ENCODE measurements around the gene C19orf67.
"Not testable (repeated sequence)": the region's sequence is repeated elsewhere in the genome, so short reads cannot be mapped to it uniquely, and the experiment has no call there.

The C19orf67 gene

GRCh38 chr19:14059093-14059480, 26.5 kb downstream of the C19orf67 start:
- no peak for DNase-seq (ENCODE audit: insufficient read length, low spot score)
- no peak for FAIRE-seq

GRCh38 chr19:14058182-14059092, 27.1 kb downstream of the C19orf67 start:
- no peak for FAIRE-seq

GRCh38 chr19:14056741-14057356, 28.7 kb downstream of the C19orf67 start:
- no peak for FAIRE-seq
- DNase-seq (ENCODE audit: insufficient read length, low spot score) = no peak

More at GRCh38 chr19:14058182-14059092, 27.1 kb downstream of the C19orf67 start:
- DNase-seq (ENCODE audit: insufficient read length, low spot score) = no peak

GRCh38 chr19:14056069-14056666, 29.4 kb downstream of the C19orf67 start:
- FAIRE-seq = no peak

GRCh38 chr19:14055396-14055795, 30.2 kb downstream of the C19orf67 start:
- FAIRE-seq (no peak), DNase-seq (ENCODE audit: insufficient read length, low spot score) (no peak)

More at GRCh38 chr19:14056069-14056666, 29.4 kb downstream of the C19orf67 start:
- no peak for DNase-seq (ENCODE audit: insufficient read length, low spot score)

- DNase-seq (ENCODE audit: insufficient read length, low spot score) (no peak), FAIRE-seq (no peak)
Measured at GRCh38 chr19:14054721-14055120, 30.9 kb downstream of the C19orf67 start.

GRCh38 chr19:14054099-14054498, 31.5 kb downstream of the C19orf67 start:
- DNase-seq (ENCODE audit: insufficient read length, low spot score) = no peak
- no peak for FAIRE-seq

- DNase-seq (ENCODE audit: insufficient read length, low spot score) (no peak), FAIRE-seq (no peak)
Measured at GRCh38 chr19:14053500-14053899, 32.1 kb downstream of the C19orf67 start.

- FAIRE-seq = no peak
- no peak for DNase-seq (ENCODE audit: insufficient read length, low spot score)
Measured at GRCh38 chr19:14053032-14053431, 32.6 kb downstream of the C19orf67 start.

GRCh38 chr19:14052470-14052869, 33.1 kb downstream of the C19orf67 start:
- FAIRE-seq (no peak), DNase-seq (ENCODE audit: insufficient read length, low spot score) (no peak)

- FAIRE-seq (no peak), DNase-seq (ENCODE audit: insufficient read length, low spot score) (no peak)
Measured at GRCh38 chr19:14051980-14052379, 33.6 kb downstream of the C19orf67 start.

- not testable (repeated sequence) for DNase-seq (ENCODE audit: insufficient read length, low spot score); FAIRE-seq
Measured at GRCh38 chr19:14050961-14051360, 34.6 kb downstream of the C19orf67 start.

GRCh38 chr19:14050512-14050911, 35.1 kb downstream of the C19orf67 start:
- DNase-seq (ENCODE audit: insufficient read length, low spot score) (no peak), FAIRE-seq (no peak)

GRCh38 chr19:14048443-14049153, 37.0 kb downstream of the C19orf67 start:
- peak; percentile 45 for DNase-seq (ENCODE audit: insufficient read length, low spot score)
- no peak for FAIRE-seq

- not testable (repeated sequence) for DNase-seq (ENCODE audit: insufficient read length, low spot score); FAIRE-seq
Measured at GRCh38 chr19:14047866-14048265, 37.7 kb downstream of the C19orf67 start.

- DNase-seq (ENCODE audit: insufficient read length, low spot score); FAIRE-seq: not testable (repeated sequence)
Measured at GRCh38 chr19:14042659-14043608, 42.6 kb downstream of the C19orf67 start.

- FAIRE-seq = no peak
- DNase-seq (ENCODE audit: insufficient read length, low spot score) = no peak
Measured at GRCh38 chr19:14039181-14039580, 46.4 kb downstream of the C19orf67 start.

- DNase-seq (ENCODE audit: insufficient read length, low spot score) (no peak), FAIRE-seq (no peak)
Measured at GRCh38 chr19:14035706-14036105, 49.9 kb downstream of the C19orf67 start.

- not testable (repeated sequence) for DNase-seq (ENCODE audit: insufficient read length, low spot score); FAIRE-seq
Measured at GRCh38 chr19:14035159-14035558, 50.4 kb downstream of the C19orf67 start.

GRCh38 chr19:14033946-14034345, 51.6 kb downstream of the C19orf67 start:
- DNase-seq (ENCODE audit: insufficient read length, low spot score) (no peak), FAIRE-seq (no peak)

Data from HTR-8/SVneo (cell line).